HepG2 (cell line): ENCODE measurements around the gene KIF5B. TPM values are rescaled to one million over a fixed set of nuclear protein-coding genes. Genes with fewer than 3 reads are reported as not detected.
A peak's percentile ranks its signal among the peaks of the same experiment; 100 is the strongest.

Experiments
- ARID2 ChIP-seq: sonication (generic); formaldehyde crosslinking; IDR thresholded peaks from 2 replicates; pipeline ENCODE4 v1.8.1; 2022; ENCODE audit warnings: mild to moderate bottlenecking, missing genetic modification reagents, borderline replicate concordance
- ARNT ChIP-seq: fragments of 450-650 bp; IDR thresholded peaks from 2 replicates; pipeline ENCODE4 v1.6.1; 2017
- CCAR2 ChIP-seq: fragments of 200-400 bp; formaldehyde crosslinking; optimal IDR thresholded peaks from 2 replicates; pipeline ENCODE3; 2018; ENCODE audit warnings: low read depth, mild to moderate bottlenecking, low read length, moderate library complexity
- EEA1 ChIP-seq: sonication (generic); formaldehyde crosslinking; IDR thresholded peaks from 2 replicates; pipeline ENCODE4 v1.5.1; 2020; ENCODE audit warnings: mild to moderate bottlenecking, missing genetic modification reagents, borderline replicate concordance
- FOXM1 ChIP-seq: sonication (generic); formaldehyde crosslinking; IDR thresholded peaks from 2 replicates; pipeline ENCODE4 v1.5.0; 2020; ENCODE audit warnings: missing genetic modification reagents
- HNRNPLL ChIP-seq: fragments of 200-400 bp; formaldehyde crosslinking; IDR thresholded peaks from 2 replicates; pipeline ENCODE4 v1.6.1; 2017; ENCODE audit warnings: mild to moderate bottlenecking, low read depth, low read length; ENCODE audit not compliant: poor library complexity, severe bottlenecking
- KLF15 ChIP-seq: sonication (generic); formaldehyde crosslinking; IDR thresholded peaks from 2 replicates; pipeline ENCODE4 v1.8.1; 2023; ENCODE audit warnings: borderline replicate concordance, mild to moderate bottlenecking, inconsistent platforms, missing genetic modification reagents, mixed read lengths
- MEF2D ChIP-seq: sonication (generic); formaldehyde crosslinking; IDR thresholded peaks from 2 replicates; pipeline ENCODE4 v1.5.1; 2020; ENCODE audit warnings: mild to moderate bottlenecking, missing genetic modification reagents
- MIER2 ChIP-seq: IDR thresholded peaks from 2 replicates; pipeline ENCODE4 v1.6.1; 2016; ENCODE audit warnings: missing biosample characterization, missing genetic modification reagents
- NFE2L2 ChIP-seq: fragments of 150-350 bp; IDR thresholded peaks from 2 replicates; pipeline ENCODE4 v1.6.1; 2014; ENCODE audit warnings: low read length
- PHF20 ChIP-seq: sonication (generic); formaldehyde crosslinking; IDR thresholded peaks from 2 replicates; pipeline ENCODE4 v1.5.0; 2020; ENCODE audit warnings: mild to moderate bottlenecking, missing genetic modification reagents
- TBX3 ChIP-seq: fragments of 450-650 bp; IDR thresholded peaks from 2 replicates; pipeline ENCODE4 v1.6.1; 2017; ENCODE audit warnings: antibody characterized with exemption, mild to moderate bottlenecking, inconsistent platforms, borderline replicate concordance
- ZBTB3 ChIP-seq: sonication (generic); formaldehyde crosslinking; IDR thresholded peaks from 2 replicates; pipeline ENCODE4 v1.4.0; 2020; ENCODE audit warnings: low read depth, mild to moderate bottlenecking, moderate library complexity, missing genetic modification reagents, borderline replicate concordance
- ZEB1 ChIP-seq: IDR thresholded peaks from 2 replicates; pipeline ENCODE4 v1.6.1; 2012; ENCODE audit warnings: mild to moderate bottlenecking, low read depth, inconsistent platforms; ENCODE audit not compliant: insufficient replicate concordance
- ZFP90 ChIP-seq: sonication (generic); formaldehyde crosslinking; IDR thresholded peaks from 2 replicates; pipeline ENCODE4 v1.8.0; 2022; ENCODE audit warnings: missing genetic modification reagents, mild to moderate bottlenecking, inconsistent platforms, borderline replicate concordance
- ZNF296 ChIP-seq: sonication (generic); formaldehyde crosslinking; conservative IDR thresholded peaks from 2 replicates; pipeline ENCODE4 v1.5.0; 2020; ENCODE audit warnings: mild to moderate bottlenecking, missing genetic modification reagents
- ZNF30 ChIP-seq: sonication (generic); formaldehyde crosslinking; IDR thresholded peaks from 2 replicates; pipeline ENCODE4 v1.5.0; 2020; ENCODE audit warnings: mild to moderate bottlenecking, missing genetic modification reagents
- ZNF430 ChIP-seq: sonication (generic); formaldehyde crosslinking; IDR thresholded peaks from 2 replicates; pipeline ENCODE4 v1.9.0; 2021; ENCODE audit warnings: mild to moderate bottlenecking, missing genetic modification reagents
- ZNF629 ChIP-seq: sonication (generic); formaldehyde crosslinking; conservative IDR thresholded peaks from 2 replicates; pipeline ENCODE4 v1.5.0; 2020; ENCODE audit warnings: missing genetic modification reagents
- ZNF839 ChIP-seq: sonication (generic); formaldehyde crosslinking; IDR thresholded peaks from 2 replicates; pipeline ENCODE4 v1.4.0; 2020; ENCODE audit warnings: missing genetic modification reagents, mild to moderate bottlenecking, borderline replicate concordance
- polyA plus RNA-seq, 8 experiments: library from polyadenylated mRNA; depleted of rRNA in 3 of 8; stranded (reverse) in 7 of 8; unstranded in 1 of 8; fragments of >200 nt; fragmentation: Illumina TruSeq in 4 of 8; extraction: Trizol in 4 of 8; gene quantifications; 2 replicates each; pipeline versions ENCODE4 v1.2.1 to v1.2.3, GENCODE V29; 2011 to 2016; ENCODE audit warnings: low read depth in 4 of 8, missing spikeins in 1 of 8, mixed read lengths in 1 of 8; ENCODE audit not compliant: insufficient read depth in 1 of 8
- total RNA-seq, 5 experiments: library from RNA; depleted of rRNA; stranded (reverse); fragments of >200 nt; fragmentation: Illumina TruSeq; extraction: Trizol; gene quantifications; 2 replicates each; pipeline ENCODE4 v1.2.3, GENCODE V29; 2016; ENCODE audit warnings: low read depth in 1 of 5
- TF ChIP-seq, protein P1 (sequence below): sonication (generic); formaldehyde crosslinking; IDR thresholded peaks from 2 replicates; pipeline ENCODE4 v1.5.1; 2020; ENCODE audit warnings: mild to moderate bottlenecking, missing genetic modification reagents
- TF ChIP-seq, protein P2 (sequence below): fragments of 450-650 bp; IDR thresholded peaks from 2 replicates; pipeline ENCODE4 v1.6.1; 2016
- TF ChIP-seq, protein P3 (sequence below): sonication (generic); formaldehyde crosslinking; IDR thresholded peaks from 2 replicates; pipeline ENCODE4 v1.8.0; 2022; ENCODE audit warnings: low read depth, missing genetic modification reagents

The KIF5B gene
- total and polyA plus RNA-seq, 2 of the 13 experiments (the other 11 are each of a cell fraction or from before 2014, with no cell fraction given) = 34.3 to 133 TPM

DNA sequence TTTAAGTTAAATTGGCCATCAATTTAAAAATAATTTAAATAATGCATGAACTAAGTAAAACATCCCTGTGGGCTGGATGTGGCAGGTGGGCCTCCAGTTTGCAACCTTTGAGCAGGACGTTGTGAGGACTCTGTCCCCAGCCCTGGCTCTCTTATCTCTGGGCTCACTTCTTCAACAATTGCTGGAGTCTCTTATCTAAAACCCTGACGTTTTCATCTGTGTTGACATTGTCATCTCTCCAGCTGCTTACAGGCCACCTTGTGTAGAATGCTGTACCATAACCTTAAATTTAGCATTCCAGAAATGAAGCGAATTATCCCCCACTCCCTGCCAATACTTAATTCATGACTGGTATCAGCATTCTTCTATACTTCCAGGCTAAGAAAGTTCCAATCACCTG lies 3.2 kb upstream of the KIF5B start (continued):
- TF ChIP-seq, protein P1, sequence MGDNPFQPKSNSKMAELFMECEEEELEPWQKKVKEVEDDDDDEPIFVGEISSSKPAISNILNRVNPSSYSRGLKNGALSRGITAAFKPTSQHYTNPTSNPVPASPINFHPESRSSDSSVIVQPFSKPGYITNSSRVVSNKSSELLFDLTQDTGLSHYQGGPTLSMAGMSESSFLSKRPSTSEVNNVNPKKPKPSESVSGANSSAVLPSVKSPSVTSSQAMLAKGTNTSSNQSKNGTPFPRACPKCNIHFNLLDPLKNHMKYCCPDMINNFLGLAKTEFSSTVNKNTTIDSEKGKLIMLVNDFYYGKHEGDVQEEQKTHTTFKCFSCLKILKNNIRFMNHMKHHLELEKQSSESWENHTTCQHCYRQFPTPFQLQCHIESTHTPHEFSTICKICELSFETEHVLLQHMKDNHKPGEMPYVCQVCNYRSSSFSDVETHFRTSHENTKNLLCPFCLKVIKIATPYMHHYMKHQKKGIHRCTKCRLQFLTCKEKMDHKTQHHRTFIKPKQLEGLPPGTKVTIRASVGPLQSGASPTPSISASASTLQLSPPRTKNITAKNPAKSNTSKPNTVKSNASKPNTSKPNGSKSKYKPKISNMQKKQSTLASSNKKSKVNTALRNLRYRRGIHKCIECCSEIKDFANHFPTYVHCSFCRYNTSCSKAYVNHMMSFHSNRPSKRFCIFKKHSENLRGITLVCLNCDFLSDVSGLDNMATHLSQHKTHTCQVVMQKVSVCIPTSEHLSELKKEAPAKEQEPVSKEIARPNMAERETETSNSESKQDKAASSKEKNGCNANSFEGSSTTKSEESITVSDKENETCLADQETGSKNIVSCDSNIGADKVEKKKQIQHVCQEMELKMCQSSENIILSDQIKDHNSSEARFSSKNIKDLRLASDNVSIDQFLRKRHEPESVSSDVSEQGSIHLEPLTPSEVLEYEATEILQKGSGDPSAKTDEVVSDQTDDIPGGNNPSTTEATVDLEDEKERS = 0 out of 2 replicates have a peak, but pooled peaks have one; percentile 49
- no peak for TF ChIP-seq ZNF839
- TF ChIP-seq, protein P2, sequence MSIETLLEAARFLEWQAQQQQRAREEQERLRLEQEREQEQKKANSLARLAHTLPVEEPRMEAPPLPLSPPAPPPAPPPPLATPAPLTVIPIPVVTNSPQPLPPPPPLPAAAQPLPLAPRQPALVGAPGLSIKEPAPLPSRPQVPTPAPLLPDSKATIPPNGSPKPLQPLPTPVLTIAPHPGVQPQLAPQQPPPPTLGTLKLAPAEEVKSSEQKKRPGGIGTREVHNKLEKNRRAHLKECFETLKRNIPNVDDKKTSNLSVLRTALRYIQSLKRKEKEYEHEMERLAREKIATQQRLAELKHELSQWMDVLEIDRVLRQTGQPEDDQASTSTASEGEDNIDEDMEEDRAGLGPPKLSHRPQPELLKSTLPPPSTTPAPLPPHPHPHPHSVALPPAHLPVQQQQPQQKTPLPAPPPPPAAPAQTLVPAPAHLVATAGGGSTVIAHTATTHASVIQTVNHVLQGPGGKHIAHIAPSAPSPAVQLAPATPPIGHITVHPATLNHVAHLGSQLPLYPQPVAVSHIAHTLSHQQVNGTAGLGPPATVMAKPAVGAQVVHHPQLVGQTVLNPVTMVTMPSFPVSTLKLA = no peak
- TF ChIP-seq ZFP90 (CRISPR knock-in tag) = peak; percentile 69; the same call in 1 of the 2 replicates
- TF ChIP-seq NFE2L2 = no peak
- TF ChIP-seq MEF2D (CRISPR knock-in tag) = peak; percentile 38; the same call in 1 of the 2 replicates
- no peak for TF ChIP-seq MIER2 (CRISPR knock-in tag)
- no peak for TF ChIP-seq FOXM1
- TF ChIP-seq ZNF296 (CRISPR knock-in tag) = no peak
- no peak; the same call in 1 of the 2 replicates for TF ChIP-seq KLF15 (CRISPR knock-in tag)
- TF ChIP-seq TBX3 = no peak
- TF ChIP-seq EEA1 (CRISPR knock-in tag) = no peak
- peak; percentile 52 for TF ChIP-seq ZEB1
- TF ChIP-seq PHF20 = no peak
- no peak for TF ChIP-seq HNRNPLL
- TF ChIP-seq CCAR2 = no peak
- no peak for TF ChIP-seq ZNF430 (CRISPR knock-in tag)
- TF ChIP-seq, protein P3, sequence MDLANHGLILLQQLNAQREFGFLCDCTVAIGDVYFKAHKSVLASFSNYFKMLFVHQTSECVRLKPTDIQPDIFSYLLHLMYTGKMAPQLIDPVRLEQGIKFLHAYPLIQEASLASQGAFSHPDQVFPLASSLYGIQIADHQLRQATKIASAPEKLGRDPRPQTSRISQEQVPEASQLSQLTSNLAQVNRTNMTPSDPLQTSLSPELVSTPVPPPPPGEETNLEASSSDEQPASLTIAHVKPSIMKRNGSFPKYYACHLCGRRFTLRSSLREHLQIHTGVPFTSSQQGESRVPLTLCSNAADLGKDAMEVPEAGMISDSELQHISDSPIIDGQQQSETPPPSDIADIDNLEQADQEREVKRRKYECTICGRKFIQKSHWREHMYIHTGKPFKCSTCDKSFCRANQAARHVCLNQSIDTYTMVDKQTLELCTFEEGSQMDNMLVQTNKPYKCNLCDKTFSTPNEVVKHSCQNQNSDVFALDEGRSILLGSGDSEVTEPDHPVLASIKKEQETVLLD (CRISPR knock-in tag) = no peak
- TF ChIP-seq ZNF30 (CRISPR knock-in tag) = no peak
- no peak for TF ChIP-seq ARNT
- no peak for TF ChIP-seq ZBTB3 (CRISPR knock-in tag)
- TF ChIP-seq ARID2 (CRISPR knock-in tag) = no peak
- no peak for TF ChIP-seq ZNF629 (CRISPR knock-in tag)
